Glutamatergic neuron (in vitro differentiated cells): ENCODE results near the gene CUL2. TPM values are rescaled to one million over a fixed set of nuclear protein-coding genes. Genes with fewer than 3 reads are reported as not detected.
"Not testable (repeated sequence)": the region's sequence is repeated elsewhere in the genome, so short reads cannot be mapped to it uniquely, and the experiment has no call there.

Experiments used
- DNase-seq: peaks from one replicate; pipeline ENCODE4 v3.0.0; 2022
- H3K27ac Mint-ChIP-seq: one replicate; pipeline ENCODE4 v1.8.0; 2020; ENCODE audit warnings: mild to moderate bottlenecking, mixed read lengths, inconsistent platforms; ENCODE audit not compliant: unreplicated experiment
- H3K27me3 Mint-ChIP-seq: one replicate; pipeline ENCODE4 v1.8.0; 2020; ENCODE audit warnings: mild to moderate bottlenecking, moderate library complexity, mixed read lengths, inconsistent platforms; ENCODE audit not compliant: unreplicated experiment
- H3K36me3 Mint-ChIP-seq: one replicate; pipeline ENCODE4 v1.8.0; 2020; ENCODE audit warnings: mild to moderate bottlenecking, mixed read lengths, inconsistent platforms; ENCODE audit not compliant: unreplicated experiment
- H3K4me1 Mint-ChIP-seq: one replicate; pipeline ENCODE4 v1.8.0; 2020; ENCODE audit warnings: mild to moderate bottlenecking, low read depth, mixed read lengths, inconsistent platforms; ENCODE audit not compliant: unreplicated experiment
- H3K4me3 Mint-ChIP-seq: one replicate; pipeline ENCODE4 v1.8.0; 2020; ENCODE audit warnings: mild to moderate bottlenecking, mixed read lengths, inconsistent platforms; ENCODE audit not compliant: unreplicated experiment
- H3K9me3 Mint-ChIP-seq: one replicate; pipeline ENCODE4 v1.8.0; 2020; ENCODE audit warnings: mild to moderate bottlenecking, moderate library complexity, mixed read lengths, inconsistent platforms; ENCODE audit not compliant: unreplicated experiment
- CTCF ChIP-seq: fragments of 200-600 bp; sonication (generic); IDR thresholded peaks from one replicate; pipeline ENCODE4 v1.5.0; 2021; ENCODE audit not compliant: partially characterized antibody, unreplicated experiment
- total RNA-seq: library from RNA; stranded (reverse); fragmentation: NEBNext Ultra II Directional; extraction: Animal tissue kit (Norgen Biotek cat#: 25700); gene quantifications from one replicate; pipeline ENCODE4 v1.2.1, GENCODE V29; 2021; ENCODE audit not compliant: unreplicated experiment

CUL2 gene
- total RNA-seq, 1 donor from 2014 or later, result 45.5 TPM

- no peak overlapping the region for H3K27ac Mint-ChIP-seq
Observed at GRCh38 chr10:34978080-34978479, 112.1 kb downstream of the CUL2 start.

GRCh38 chr10:34976380-34976910 lies 113.7 kb downstream of the CUL2 start:
- not testable (repeated sequence) for H3K4me1 Mint-ChIP-seq, H3K27me3 Mint-ChIP-seq

More at GRCh38 chr10:34978080-34978479, 112.1 kb downstream of the CUL2 start:
- no peak for TF ChIP-seq CTCF
- Mint-ChIP-seq H3K36me3 (peaks cover 7% of the 10 kb centered on the region), H3K4me3 (no peak overlapping the region), H3K4me1 (no peaks in the 10 kb centered on the region), H3K9me3 (peaks cover 14% of the 10 kb centered on the region), H3K27me3 (no peaks in the 10 kb centered on the region)
- no peak for DNase-seq

GRCh38 chr10:34974364-34975065 lies 115.6 kb downstream of the CUL2 start:
- not testable (repeated sequence) for DNase-seq, H3K27me3 Mint-ChIP-seq, H3K27ac Mint-ChIP-seq, H3K4me3 Mint-ChIP-seq, H3K36me3 Mint-ChIP-seq, H3K4me1 Mint-ChIP-seq
- H3K9me3 Mint-ChIP-seq, result peaks cover 11% of the 10 kb centered on the region

More at GRCh38 chr10:34976380-34976910, 113.7 kb downstream of the CUL2 start:
- H3K4me3 Mint-ChIP-seq, H3K36me3 Mint-ChIP-seq, DNase-seq, H3K27ac Mint-ChIP-seq: not testable (repeated sequence)
- H3K9me3 Mint-ChIP-seq, result peaks cover 11% of the 10 kb centered on the region

GRCh38 chr10:34973757-34974156 lies 116.4 kb downstream of the CUL2 start:
- not testable (repeated sequence) for H3K27ac Mint-ChIP-seq, DNase-seq, H3K36me3 Mint-ChIP-seq, H3K4me3 Mint-ChIP-seq, H3K27me3 Mint-ChIP-seq, H3K4me1 Mint-ChIP-seq
- peaks cover 11% of the 10 kb centered on the region for H3K9me3 Mint-ChIP-seq

- not testable (repeated sequence) for DNase-seq, H3K36me3 Mint-ChIP-seq, H3K4me3 Mint-ChIP-seq, H3K4me1 Mint-ChIP-seq, H3K27ac Mint-ChIP-seq, H3K27me3 Mint-ChIP-seq, H3K9me3 Mint-ChIP-seq
Observed at GRCh38 chr10:34973121-34973520, 117.0 kb downstream of the CUL2 start.

GRCh38 chr10:34972591-34972990 lies 117.5 kb downstream of the CUL2 start:
- not testable (repeated sequence) for H3K36me3 Mint-ChIP-seq, DNase-seq, H3K9me3 Mint-ChIP-seq, H3K4me3 Mint-ChIP-seq, H3K27me3 Mint-ChIP-seq, H3K4me1 Mint-ChIP-seq, H3K27ac Mint-ChIP-seq

- not testable (repeated sequence) for H3K27ac Mint-ChIP-seq, H3K4me1 Mint-ChIP-seq, H3K27me3 Mint-ChIP-seq, H3K9me3 Mint-ChIP-seq, H3K4me3 Mint-ChIP-seq, H3K36me3 Mint-ChIP-seq, DNase-seq
Observed at GRCh38 chr10:34971606-34972334, 118.4 kb downstream of the CUL2 start.

- no peaks in the 10 kb centered on the region for H3K27me3 Mint-ChIP-seq
- H3K36me3 Mint-ChIP-seq, result no peaks in the 10 kb centered on the region
- DNase-seq, result no peak
- no peak overlapping the region for H3K27ac Mint-ChIP-seq
- H3K4me1 Mint-ChIP-seq, result peaks cover 3% of the 10 kb centered on the region
- H3K4me3 Mint-ChIP-seq, result no peak overlapping the region
- no peaks in the 10 kb centered on the region for H3K9me3 Mint-ChIP-seq
- no peak for TF ChIP-seq CTCF
Observed at GRCh38 chr10:34969171-34969570, 121.0 kb downstream of the CUL2 start.
